ENCODE data around the gene SLC49A4.

GRCh38 chr3:122923611-122924010, 128.7 kb downstream of the SLC49A4 start:
- no peak for TF ChIP-seq CTCF (IDR thresholded peaks at IDR 0.05; ENCODE audit: low read length)
- no peak for TF ChIP-seq EZH2 (IDR thresholded peaks at IDR 0.05; ENCODE audit: borderline replicate concordance, low read length)
